AG09309 (cell line): Measurements from ENCODE around the gene SLC25A1.

Source experiments
- DNase-seq: peaks from one replicate; pipeline ENCODE4 v3.0.0-alpha.2; 2010; ENCODE audit warnings: low read depth
- H3K4me3 ChIP-seq: 2 replicates; pipeline ENCODE4 v1.5.1; 2011; ENCODE audit warnings: mild to moderate bottlenecking, low read depth, low read length, moderate library complexity; ENCODE audit not compliant: control insufficient read depth
- TF ChIP-seq, protein P1 (sequence below): IDR thresholded peaks from 2 replicates; pipeline ENCODE4 v1.5.1; 2011; ENCODE audit warnings: mild to moderate bottlenecking, low read depth, low read length, inconsistent platforms; ENCODE audit not compliant: insufficient read depth, control insufficient read depth; ENCODE audit errors: missing control alignments

Gene SLC25A1

DNA sequence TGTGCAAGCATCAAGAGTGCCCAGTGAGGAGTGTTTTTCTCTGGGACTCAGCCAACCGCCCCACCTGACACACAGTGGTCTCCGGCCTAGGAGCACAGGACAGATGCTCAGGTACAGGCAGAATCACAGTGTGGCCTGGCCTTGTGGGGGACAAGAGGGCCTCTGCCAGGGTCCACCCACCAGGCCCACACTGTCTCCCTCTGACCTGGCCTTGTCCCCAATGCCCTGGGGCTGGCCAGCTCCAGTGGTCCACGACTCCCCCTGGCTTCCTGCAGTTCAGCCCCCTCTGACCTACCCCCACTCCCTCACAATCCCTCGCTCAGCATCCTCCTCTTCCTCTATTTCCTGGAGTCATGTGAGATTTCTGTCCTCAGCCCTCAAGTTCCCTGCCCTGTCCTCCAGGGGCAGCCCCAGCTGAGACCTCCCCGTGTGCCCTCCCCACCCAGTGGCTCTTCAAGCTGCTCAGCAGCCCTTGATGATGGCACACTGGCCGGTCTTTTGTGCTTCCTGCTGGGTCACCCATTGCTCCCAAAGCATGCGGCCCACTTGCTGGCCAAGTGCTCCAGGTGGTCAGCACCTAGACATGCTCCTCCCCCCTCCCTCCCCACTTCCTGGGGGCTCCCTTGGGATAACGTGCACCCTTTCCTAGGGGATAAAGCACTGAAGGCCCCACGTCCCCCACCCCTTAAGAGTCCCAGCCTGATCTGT, 45.7 kb downstream of the SLC25A1 start:
- no peak for DNase-seq
- no peak overlapping the region for H3K4me3 ChIP-seq
- TF ChIP-seq, protein P1, sequence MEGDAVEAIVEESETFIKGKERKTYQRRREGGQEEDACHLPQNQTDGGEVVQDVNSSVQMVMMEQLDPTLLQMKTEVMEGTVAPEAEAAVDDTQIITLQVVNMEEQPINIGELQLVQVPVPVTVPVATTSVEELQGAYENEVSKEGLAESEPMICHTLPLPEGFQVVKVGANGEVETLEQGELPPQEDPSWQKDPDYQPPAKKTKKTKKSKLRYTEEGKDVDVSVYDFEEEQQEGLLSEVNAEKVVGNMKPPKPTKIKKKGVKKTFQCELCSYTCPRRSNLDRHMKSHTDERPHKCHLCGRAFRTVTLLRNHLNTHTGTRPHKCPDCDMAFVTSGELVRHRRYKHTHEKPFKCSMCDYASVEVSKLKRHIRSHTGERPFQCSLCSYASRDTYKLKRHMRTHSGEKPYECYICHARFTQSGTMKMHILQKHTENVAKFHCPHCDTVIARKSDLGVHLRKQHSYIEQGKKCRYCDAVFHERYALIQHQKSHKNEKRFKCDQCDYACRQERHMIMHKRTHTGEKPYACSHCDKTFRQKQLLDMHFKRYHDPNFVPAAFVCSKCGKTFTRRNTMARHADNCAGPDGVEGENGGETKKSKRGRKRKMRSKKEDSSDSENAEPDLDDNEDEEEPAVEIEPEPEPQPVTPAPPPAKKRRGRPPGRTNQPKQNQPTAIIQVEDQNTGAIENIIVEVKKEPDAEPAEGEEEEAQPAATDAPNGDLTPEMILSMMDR, result no peak

DNA sequence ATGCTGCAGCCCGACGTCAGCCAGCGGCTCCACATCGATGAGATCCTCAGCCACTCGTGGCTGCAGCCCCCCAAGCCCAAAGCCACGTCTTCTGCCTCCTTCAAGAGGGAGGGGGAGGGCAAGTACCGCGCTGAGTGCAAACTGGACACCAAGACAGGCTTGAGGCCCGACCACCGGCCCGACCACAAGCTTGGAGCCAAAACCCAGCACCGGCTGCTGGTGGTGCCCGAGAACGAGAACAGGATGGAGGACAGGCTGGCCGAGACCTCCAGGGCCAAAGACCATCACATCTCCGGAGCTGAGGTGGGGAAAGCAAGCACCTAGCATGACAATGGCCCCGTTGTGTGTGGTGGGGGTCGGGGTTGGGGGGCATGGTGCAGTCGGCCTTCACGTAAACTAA, 46.4 kb downstream of the SLC25A1 start:
- H3K4me3 ChIP-seq, result no peak overlapping the region
- no peak for DNase-seq
- TF ChIP-seq, protein P1, result no peak

DNA sequence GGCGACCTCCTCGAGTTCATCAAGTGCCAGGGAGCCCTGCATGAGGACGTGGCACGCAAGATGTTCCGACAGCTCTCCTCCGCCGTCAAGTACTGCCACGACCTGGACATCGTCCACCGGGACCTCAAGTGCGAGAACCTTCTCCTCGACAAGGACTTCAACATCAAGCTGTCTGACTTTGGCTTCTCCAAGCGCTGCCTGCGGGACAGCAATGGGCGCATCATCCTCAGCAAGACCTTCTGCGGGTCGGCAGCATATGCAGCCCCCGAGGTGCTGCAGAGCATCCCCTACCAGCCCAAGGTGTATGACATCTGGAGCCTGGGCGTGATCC, 46.9 kb downstream of the SLC25A1 start:
- DNase-seq, result no peak
- TF ChIP-seq, protein P1, result no peak
- no peak overlapping the region for H3K4me3 ChIP-seq

DNA sequence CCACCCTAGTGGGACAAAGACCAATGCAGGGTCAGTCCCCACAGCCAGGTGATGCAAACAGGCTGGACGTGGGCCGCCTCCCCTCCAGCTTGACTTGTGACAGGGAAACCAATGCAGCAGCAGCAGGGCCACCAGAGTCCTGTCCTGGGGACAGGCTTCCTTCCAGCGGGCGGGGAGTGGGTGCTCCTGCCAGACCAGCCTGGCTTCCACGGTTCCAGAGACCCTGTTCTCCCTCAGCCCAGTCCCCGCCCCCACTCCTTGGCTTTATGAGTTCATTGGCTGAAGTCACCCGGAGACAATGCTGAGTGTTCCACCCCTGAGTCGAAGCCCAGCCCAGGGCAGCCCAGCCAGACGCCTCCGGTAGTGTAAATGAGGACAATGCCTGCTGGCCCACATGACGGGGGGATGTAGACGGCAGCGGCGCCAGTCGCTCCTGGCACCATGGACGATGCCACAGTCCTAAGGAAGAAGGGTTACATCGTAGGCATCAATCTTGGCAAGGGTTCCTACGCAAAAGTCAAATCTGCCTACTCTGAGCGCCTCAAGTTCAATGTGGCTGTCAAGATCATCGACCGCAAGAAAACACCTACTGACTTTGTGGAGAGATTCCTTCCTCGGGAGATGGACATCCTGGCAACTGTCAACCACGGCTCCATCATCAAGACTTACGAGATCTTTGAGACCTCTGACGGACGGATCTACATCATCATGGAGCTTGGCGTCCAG, 47.4 kb downstream of the SLC25A1 start, which contains the start of gene TSSK2:
Gene TSSK2, plus strand, starts transcription at position 350 of the 726 bp plus-strand sequence. Its CDS starts 92 bp downstream, at position 442.
- no peak for DNase-seq
- no peak within 1 kb of the TSS for H3K4me3 ChIP-seq
- TF ChIP-seq, protein P1, result no peak

DNA sequence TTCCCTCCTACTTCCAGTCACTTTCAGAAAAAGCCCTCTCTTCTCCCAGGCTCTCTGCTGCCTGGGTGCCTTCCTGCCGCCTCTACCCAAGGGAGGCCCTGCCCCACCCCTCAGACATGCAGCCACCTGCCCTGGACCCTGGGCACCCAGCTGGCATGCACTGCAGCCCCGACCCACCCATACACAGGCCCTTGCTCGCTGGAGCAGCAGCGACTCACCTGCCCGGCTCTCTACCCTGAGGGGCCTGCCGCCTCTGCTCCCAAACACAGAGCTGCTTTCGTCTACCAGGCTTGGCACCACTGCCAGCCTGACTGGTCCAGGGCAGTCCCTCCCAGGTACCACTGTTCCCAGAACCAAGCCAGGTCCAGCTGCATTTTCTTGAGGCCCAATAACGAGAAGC, 48.7 kb downstream of the SLC25A1 start:
- no peak overlapping the region for H3K4me3 ChIP-seq
- DNase-seq, result no peak
- TF ChIP-seq, protein P1, result no peak

DNA sequence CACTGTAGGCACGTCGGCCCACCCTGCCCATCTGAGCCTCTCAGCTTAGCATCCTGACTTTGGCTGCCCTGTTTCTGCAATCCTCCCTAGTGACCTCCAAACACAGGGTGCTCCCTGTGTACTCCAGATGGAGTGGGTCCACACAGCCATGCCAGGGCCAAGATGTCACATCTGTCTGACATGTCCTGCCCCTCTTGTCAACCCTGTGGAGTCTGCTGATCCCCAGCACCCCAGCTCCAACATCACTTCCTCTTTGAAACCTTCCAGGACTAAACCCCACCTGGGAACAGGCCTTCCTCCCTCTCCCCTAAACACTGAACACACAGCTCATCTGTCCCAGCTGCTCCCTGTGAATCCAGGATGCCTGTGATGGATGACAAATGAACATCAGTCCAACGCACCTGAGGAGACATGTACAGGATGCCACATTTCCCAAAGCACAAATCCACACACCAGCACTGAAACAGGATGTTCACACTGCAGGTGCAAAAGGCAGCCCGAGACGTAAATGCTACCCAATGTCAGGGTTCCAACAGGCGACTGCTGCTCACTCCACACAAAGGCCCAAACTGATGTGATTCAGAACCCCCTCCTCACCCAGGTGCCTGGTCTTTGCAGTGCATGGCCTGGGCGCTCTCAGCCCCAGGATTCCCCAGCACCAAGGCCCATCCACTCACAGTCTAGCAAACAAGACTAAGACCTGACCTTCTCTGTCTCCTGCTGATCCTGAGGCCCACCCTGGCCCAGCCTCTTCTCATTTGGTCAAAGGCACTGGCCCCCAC, 49.4 kb downstream of the SLC25A1 start:
- H3K4me3 ChIP-seq, result no peak overlapping the region
- TF ChIP-seq, protein P1, result no peak
- DNase-seq, result no peak
